K562 (cell line): Measurements from ENCODE around the gene CMTM1.
A peak's percentile ranks its signal among the peaks of the same experiment; 100 is the strongest.

Experiments used
- CTCF ChIP-seq, 3 experiments: IDR thresholded peaks in 2 of 3; conservative IDR thresholded peaks in 1 of 3; 2 replicates each; pipeline ENCODE4 v1.5.1; 2011 to 2012; ENCODE audit warnings: low read length in 3 of 3, mild to moderate bottlenecking in 3 of 3, control low read depth in 2 of 3, improper control_type of control experiment in 1 of 3, inconsistent platforms in 1 of 3, low read depth in 1 of 3, mixed read lengths in 1 of 3, moderate library complexity in 1 of 3; ENCODE audit not compliant: insufficient read depth in 2 of 3
- GABPA ChIP-seq: fragments of 200-800 bp; sonication (Bioruptor generic); conservative IDR thresholded peaks from 2 replicates; pipeline ENCODE4 v1.6.1; 2016; ENCODE audit warnings: low read depth, missing genetic modification characterization, missing compliant biosample characterization

- no peak for TF ChIP-seq CTCF (IDR thresholded peaks at IDR 0.05 in 2 of 3, conservative IDR thresholded peaks at IDR 0.05 in 1 of 3; ENCODE audit: insufficient read depth in 2 of 3, low read depth in 1 of 3, low read length in 3 of 3)
- TF ChIP-seq GABPA: peak; percentile 49; the same call in 1 of the 2 replicates
Measured at GRCh38 chr16:66553223-66553622, 13.0 kb upstream of the CMTM1 start.
